ENCODE results near the gene UNG.

GRCh38 chr12:109139360-109139759 lies 42.0 kb downstream of the UNG start:
- TF ChIP-seq EP300 (IDR thresholded peaks at IDR 0.05) (no peak), POLR2A (IDR thresholded peaks at IDR 0.05) (no peak)

Data from ovary (tissue), 1 donor.